Neuronal stem cell (in vitro differentiated cells): ENCODE results near the gene CDK16.

Experiments
- DNase-seq: peaks from one replicate; pipeline ENCODE4 v3.0.0-alpha.2; 2013; ENCODE audit warnings: low spot score
- H2AFZ ChIP-seq: one replicate; pipeline ENCODE4 v1.6.1; 2013; ENCODE audit warnings: mild to moderate bottlenecking, low read length, inconsistent platforms
- H2AK5ac ChIP-seq: 2 replicates; pipeline ENCODE4 v1.6.1; 2013; ENCODE audit warnings: low read depth, mild to moderate bottlenecking, inconsistent platforms, low read length, moderate library complexity, mixed read lengths
- H2BK120ac ChIP-seq: 2 replicates; pipeline ENCODE4 v1.6.1; 2013; ENCODE audit warnings: low read depth, mild to moderate bottlenecking, inconsistent platforms, low read length, moderate library complexity, mixed read lengths
- H2BK12ac ChIP-seq: one replicate; pipeline ENCODE4 v1.6.1; 2013; ENCODE audit warnings: low read length, inconsistent platforms
- H2BK15ac ChIP-seq: 2 replicates; pipeline ENCODE4 v1.6.1; 2013; ENCODE audit warnings: mild to moderate bottlenecking, low read length, inconsistent platforms, mixed read lengths
- H2BK5ac ChIP-seq: one replicate; pipeline ENCODE4 v1.6.1; 2013; ENCODE audit warnings: inconsistent platforms, mild to moderate bottlenecking, low read length, moderate library complexity
- H3K14ac ChIP-seq: one replicate; pipeline ENCODE4 v1.6.1; 2013; ENCODE audit warnings: low read length, inconsistent platforms
- H3K18ac ChIP-seq: 2 replicates; pipeline ENCODE4 v1.6.1; 2013; ENCODE audit warnings: low read length, inconsistent platforms
- H3K23ac ChIP-seq: 2 replicates; pipeline ENCODE4 v1.6.1; 2013; ENCODE audit warnings: low read depth, mild to moderate bottlenecking, mixed read lengths, low read length, inconsistent platforms; ENCODE audit not compliant: poor library complexity
- H3K27ac ChIP-seq: replicated peaks from 3 replicates; pipeline ENCODE4 v1.5.1; 2013; ENCODE audit warnings: low read length, inconsistent platforms
- H3K27me3 ChIP-seq, 3 experiments: 2 replicates each; pipeline ENCODE4 v1.6.1; 2013; ENCODE audit warnings: low read length in 3 of 3, mild to moderate bottlenecking in 2 of 3, inconsistent platforms in 1 of 3, low read depth in 1 of 3, mixed read lengths in 1 of 3, moderate library complexity in 1 of 3; ENCODE audit not compliant: control insufficient read depth in 3 of 3, insufficient read depth in 3 of 3
- H3K36me3 ChIP-seq, 2 donors: replicated peaks in 1 of 2; 2 replicates each; pipeline ENCODE4 v1.6.1; 2013; ENCODE audit warnings: low read length in 2 of 2; ENCODE audit not compliant: control insufficient read depth in 2 of 2, insufficient read depth in 2 of 2
- H3K4ac ChIP-seq: 2 replicates; pipeline ENCODE4 v1.6.1; 2013; ENCODE audit warnings: inconsistent platforms, mild to moderate bottlenecking, low read length, moderate library complexity
- H3K4me1 ChIP-seq, 2 donors: 1 replicate in 1 of 2; 2 replicates in 1 of 2; pipeline ENCODE4 v1.6.1; 2013; ENCODE audit warnings: low read length in 2 of 2, low read depth in 1 of 2; ENCODE audit not compliant: control insufficient read depth in 2 of 2, insufficient read depth in 1 of 2
- H3K4me2 ChIP-seq: one replicate; pipeline ENCODE4 v1.6.1; 2013; ENCODE audit warnings: mild to moderate bottlenecking, low read length, inconsistent platforms; ENCODE audit not compliant: insufficient read depth, poor library complexity, severe bottlenecking
- H3K4me3 ChIP-seq, 2 donors: 2 replicates each; pipeline ENCODE4 v1.5.1; 2013; ENCODE audit warnings: low read length in 2 of 2, mild to moderate bottlenecking in 2 of 2, inconsistent platforms in 1 of 2, moderate library complexity in 1 of 2
- H3K79me1 ChIP-seq: one replicate; pipeline ENCODE4 v1.6.1; 2013; ENCODE audit warnings: low read depth, mild to moderate bottlenecking, inconsistent platforms, low read length, moderate library complexity
- H3K9ac ChIP-seq: one replicate; pipeline ENCODE4 v1.6.1; 2013; ENCODE audit warnings: mild to moderate bottlenecking, low read depth, low read length, inconsistent platforms; ENCODE audit not compliant: poor library complexity
- H3K9me3 ChIP-seq, 2 donors: replicated peaks in 1 of 2; 2 replicates each; pipeline versions ENCODE3 to v1.6.1; 2013; ENCODE audit warnings: low read length in 2 of 2, mild to moderate bottlenecking in 2 of 2, inconsistent platforms in 1 of 2, low read depth in 1 of 2, mixed read lengths in 1 of 2, moderate library complexity in 1 of 2; ENCODE audit not compliant: control insufficient read depth in 2 of 2, insufficient read depth in 1 of 2
- H4K8ac ChIP-seq: one replicate; pipeline ENCODE4 v1.6.1; 2013; ENCODE audit warnings: low read depth, mild to moderate bottlenecking, inconsistent platforms, low read length, moderate library complexity
- H4K91ac ChIP-seq: one replicate; pipeline ENCODE4 v1.6.1; 2013; ENCODE audit warnings: low read length, low read depth, mild to moderate bottlenecking, inconsistent platforms; ENCODE audit not compliant: poor library complexity
- WGBS, 2 donors: extraction: QIAGEN DNeasy Blood & Tissue Kit; methylation state at CpG; one replicate each; pipeline ENCODE4 v1.1.7; 2013; ENCODE audit warnings: missing lambda C conversion rate in 2 of 2, mixed read lengths in 1 of 2; ENCODE audit not compliant: insufficient read length in 2 of 2, insufficient replicate concordance in 1 of 2; ENCODE audit errors: extremely low coverage in 2 of 2; 5-methylcytosine and 5-hydroxymethylcytosine counted together

Gene CDK16

DNA sequence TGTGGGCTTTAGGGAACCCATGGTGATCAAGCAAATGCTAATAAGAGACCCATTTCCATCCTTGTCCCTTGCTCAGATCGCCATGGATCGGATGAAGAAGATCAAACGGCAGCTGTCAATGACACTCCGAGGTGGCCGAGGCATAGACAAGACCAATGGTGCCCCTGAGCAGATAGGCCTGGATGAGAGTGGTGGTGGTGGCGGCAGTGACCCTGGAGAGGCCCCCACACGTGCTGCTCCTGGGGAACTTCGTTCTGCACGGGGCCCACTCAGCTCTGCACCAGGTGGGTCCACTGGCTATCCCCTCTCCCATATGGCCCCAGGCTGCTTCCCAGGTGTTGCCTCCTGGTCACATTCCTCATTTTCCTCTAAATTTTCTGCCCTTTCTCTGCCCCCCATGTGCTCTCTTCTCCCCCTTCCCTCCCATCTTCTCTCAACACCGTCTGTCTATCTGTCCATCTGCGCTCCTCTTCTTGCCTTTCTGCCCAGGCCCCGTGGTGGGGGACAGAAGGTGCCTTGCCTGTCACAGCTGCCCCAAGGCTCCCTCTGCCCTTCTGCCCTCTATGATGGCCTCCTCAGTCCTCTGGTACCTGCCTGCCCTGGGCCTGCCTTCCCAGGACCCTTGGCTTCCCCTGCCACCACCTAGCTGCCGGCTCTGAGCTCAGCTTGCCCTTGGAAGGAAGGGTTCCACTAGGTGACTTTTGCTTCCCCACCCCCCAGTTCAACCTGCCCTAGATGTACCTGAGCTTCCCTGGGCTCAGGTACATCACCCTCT is 5.2 kb downstream of the CDK16 start:
- H3K18ac ChIP-seq: no peak overlapping the region
- H3K4me3 ChIP-seq: no peak overlapping the region
- no peak overlapping the region for H4K91ac ChIP-seq
- no peak overlapping the region for H3K4ac ChIP-seq
- H2BK120ac ChIP-seq: no peak overlapping the region
- no CpG with 5 or more reads among the region's 13 CpGs for WGBS, 2 donors
- H2AFZ ChIP-seq: no peak overlapping the region
- H3K27me3 ChIP-seq: peaks cover 0 to 7% (median 0%) of the 10 kb centered on the region in 3 experiments
- H3K27ac ChIP-seq: no peak overlapping the region
- H2BK5ac ChIP-seq: no peak overlapping the region
- no peak for DNase-seq
- no peak overlapping the region for H2BK12ac ChIP-seq
- no peak overlapping the region for H3K9ac ChIP-seq
- H4K8ac ChIP-seq: no peak overlapping the region
- H3K4me2 ChIP-seq: no peak overlapping the region
- H3K23ac ChIP-seq: no peak overlapping the region
- H2BK15ac ChIP-seq: no peak overlapping the region
- H3K79me1 ChIP-seq: peaks cover 8% of the 10 kb centered on the region
- H2AK5ac ChIP-seq: no peak overlapping the region
- H3K14ac ChIP-seq: no peak overlapping the region
- peaks cover 9 to 15% of the 10 kb centered on the region in 2 donors for H3K4me1 ChIP-seq
- H3K9me3 ChIP-seq: no peaks in the 10 kb centered on the region
- peaks cover 42 to 86% of the 10 kb centered on the region in 2 donors for H3K36me3 ChIP-seq

DNA sequence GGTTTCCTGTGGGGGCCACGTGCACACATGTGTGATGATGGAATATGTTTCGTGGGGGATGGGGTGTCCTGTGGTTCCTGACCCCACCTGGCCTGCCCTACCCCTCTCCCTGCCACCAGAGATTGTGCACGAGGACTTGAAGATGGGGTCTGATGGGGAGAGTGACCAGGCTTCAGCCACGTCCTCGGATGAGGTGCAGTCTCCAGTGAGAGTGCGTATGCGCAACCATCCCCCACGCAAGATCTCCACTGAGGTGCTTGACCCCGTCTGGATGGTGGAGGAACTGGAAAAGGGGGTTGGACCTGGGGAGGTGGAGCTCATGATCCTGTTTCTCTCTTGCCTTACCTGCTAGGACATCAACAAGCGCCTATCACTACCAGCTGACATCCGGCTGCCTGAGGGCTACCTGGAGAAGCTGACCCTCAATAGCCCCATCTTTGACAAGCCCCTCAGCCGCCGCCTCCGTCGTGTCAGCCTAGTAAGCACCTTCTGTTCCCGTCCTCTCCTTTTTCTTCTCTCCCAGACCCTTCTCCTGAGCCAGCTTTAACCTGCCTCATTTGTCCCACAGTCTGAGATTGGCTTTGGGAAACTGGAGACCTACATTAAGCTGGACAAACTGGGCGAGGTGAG is 5.9 kb downstream of the CDK16 start:
- Histone ChIP-seq H4K8ac (no peak overlapping the region), H2AK5ac (no peak overlapping the region), H2BK15ac (no peak overlapping the region), H3K36me3 (peaks cover 43 to 93% of the 10 kb centered on the region in 2 donors), H2AFZ (no peak overlapping the region), H4K91ac (no peak overlapping the region), H3K27me3 (peaks cover 0 to 8% (median 0%) of the 10 kb centered on the region in 3 experiments), H3K9ac (no peak overlapping the region), H3K4me1 (peaks cover 9 to 14% of the 10 kb centered on the region in 2 donors), H3K18ac (no peak overlapping the region), H2BK12ac (no peak overlapping the region), H3K9me3 (no peaks in the 10 kb centered on the region), H3K79me1 (peaks cover 6% of the 10 kb centered on the region), H3K4ac (no peak overlapping the region), H2BK5ac (no peak overlapping the region), H3K14ac (no peak overlapping the region), H2BK120ac (no peak overlapping the region), H3K23ac (no peak overlapping the region), H3K27ac (no peak overlapping the region), H3K4me2 (no peak overlapping the region), H3K4me3 (no peak overlapping the region)
- no CpG with 5 or more reads among the region's 17 CpGs for WGBS, 2 donors
- no peak for DNase-seq

DNA sequence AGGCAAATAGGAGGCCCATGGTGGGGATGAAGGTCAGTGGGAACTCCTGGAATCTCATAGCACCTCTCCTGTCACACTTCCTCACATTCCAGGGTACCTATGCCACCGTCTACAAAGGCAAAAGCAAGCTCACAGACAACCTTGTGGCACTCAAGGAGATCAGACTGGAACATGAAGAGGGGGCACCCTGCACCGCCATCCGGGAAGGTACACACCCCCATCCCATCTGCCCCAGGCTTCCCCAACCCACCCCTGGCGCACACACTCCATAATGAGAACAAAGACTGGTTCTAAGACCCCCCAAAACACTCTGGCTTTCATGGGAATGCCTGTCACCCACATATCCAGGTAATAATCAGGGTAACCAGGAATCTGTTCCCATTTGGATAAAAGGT is 6.4 kb downstream of the CDK16 start:
- no peak for DNase-seq
- H3K4me2 ChIP-seq: no peak overlapping the region
- H3K9ac ChIP-seq: no peak overlapping the region
- no peak overlapping the region for H2BK15ac ChIP-seq
- no peak overlapping the region for H2AFZ ChIP-seq
- no peak overlapping the region for H3K27ac ChIP-seq
- H3K79me1 ChIP-seq: peaks cover 6% of the 10 kb centered on the region
- H3K36me3 ChIP-seq: peaks cover 43 to 96% of the 10 kb centered on the region in 2 donors
- no peak overlapping the region for H2BK12ac ChIP-seq
- no peak overlapping the region for H3K4me3 ChIP-seq
- no peak overlapping the region for H4K91ac ChIP-seq
- no peak overlapping the region for H3K23ac ChIP-seq
- no peaks in the 10 kb centered on the region for H3K9me3 ChIP-seq
- peaks cover 0 to 8% (median 0%) of the 10 kb centered on the region in 3 experiments for H3K27me3 ChIP-seq
- H3K4ac ChIP-seq: no peak overlapping the region
- WGBS, 2 donors: no CpG with 5 or more reads among the region's 4 CpGs
- no peak overlapping the region for H3K14ac ChIP-seq
- no peak overlapping the region for H2BK120ac ChIP-seq
- no peak overlapping the region for H2BK5ac ChIP-seq
- H3K18ac ChIP-seq: no peak overlapping the region
- peaks cover 4 to 9% of the 10 kb centered on the region in 2 donors for H3K4me1 ChIP-seq
- no peak overlapping the region for H4K8ac ChIP-seq
- no peak overlapping the region for H2AK5ac ChIP-seq

DNA sequence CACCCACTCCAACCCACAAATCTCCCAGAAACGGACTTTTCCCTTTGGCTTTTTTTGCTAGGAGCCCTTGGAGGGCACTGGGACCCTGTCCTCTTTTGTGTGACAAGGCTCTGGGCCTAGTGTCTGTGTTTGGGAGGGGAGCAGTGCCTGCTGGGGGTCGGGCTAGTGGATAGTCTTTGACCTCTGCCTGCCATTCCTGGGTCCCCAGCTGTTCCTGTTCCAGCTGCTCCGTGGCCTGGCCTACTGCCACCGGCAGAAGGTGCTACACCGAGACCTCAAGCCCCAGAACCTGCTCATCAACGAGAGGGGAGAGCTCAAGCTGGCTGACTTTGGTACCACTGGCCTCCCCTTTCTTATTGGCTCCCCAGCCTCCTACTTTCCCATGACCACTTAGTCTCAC is 7.6 kb downstream of the CDK16 start:
- Histone ChIP-seq H3K4me1 (peaks cover 0 to 1% of the 10 kb centered on the region in 2 donors), H3K36me3 (peaks cover 41 to 91% of the 10 kb centered on the region in 2 donors), H4K91ac (no peak overlapping the region), H2BK12ac (no peak overlapping the region), H2BK15ac (no peak overlapping the region), H3K79me1 (peaks cover 6% of the 10 kb centered on the region), H4K8ac (no peak overlapping the region), H3K4me2 (no peak overlapping the region), H3K9me3 (no peaks in the 10 kb centered on the region), H2AK5ac (no peak overlapping the region), H3K18ac (no peak overlapping the region), H3K23ac (no peak overlapping the region), H3K14ac (no peak overlapping the region), H2BK5ac (no peak overlapping the region), H2AFZ (no peak overlapping the region), H3K9ac (no peak overlapping the region), H3K27ac (no peak overlapping the region), H3K4me3 (no peak overlapping the region), H3K4ac (no peak overlapping the region), H2BK120ac (no peak overlapping the region), H3K27me3 (peaks cover 0 to 8% (median 0%) of the 10 kb centered on the region in 3 experiments)
- no CpG with 5 or more reads among the region's 6 CpGs for WGBS, 2 donors
- no peak for DNase-seq
